ENCODE data around the gene HBB. TPM values are rescaled to one million over a fixed set of nuclear protein-coding genes. Genes with fewer than 3 reads are reported as not detected.
A peak's percentile ranks its signal among the peaks of the same experiment; 100 is the strongest.

HBB gene
- polyA plus RNA-seq, 1 experiment, result not detected

DNA sequence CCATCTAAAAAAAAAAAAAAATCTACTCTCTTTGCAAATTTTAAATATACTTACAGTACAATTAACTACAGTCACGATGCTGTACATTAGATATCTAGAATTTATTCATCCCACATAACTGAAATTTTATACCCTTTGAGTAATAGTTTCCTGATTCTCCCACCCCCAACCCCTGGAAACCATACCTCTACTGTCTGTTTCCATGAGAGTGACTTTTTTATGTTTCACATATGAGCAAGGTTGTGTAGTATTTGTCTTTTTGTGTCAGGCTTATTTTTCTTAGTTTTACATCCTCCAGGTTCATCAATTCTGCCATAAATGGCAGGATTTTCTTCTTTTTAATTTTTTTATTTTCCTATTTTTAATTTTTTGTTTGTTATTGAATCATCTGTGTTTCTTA is 3.2 kb downstream of the HBB start:
- DNase-seq (ENCODE audit: low read depth), result no peak
- H3K27me3 ChIP-seq (ENCODE audit: control insufficient read depth, insufficient read depth, low read length), result no peaks in the 10 kb centered on the region
- no peak overlapping the region for H3K4me3 ChIP-seq (ENCODE audit: low read depth, low read length)
- ChIA-PET CTCF (no interaction called here), POLR2A (no interaction called here)
- TF ChIP-seq, protein P1, sequence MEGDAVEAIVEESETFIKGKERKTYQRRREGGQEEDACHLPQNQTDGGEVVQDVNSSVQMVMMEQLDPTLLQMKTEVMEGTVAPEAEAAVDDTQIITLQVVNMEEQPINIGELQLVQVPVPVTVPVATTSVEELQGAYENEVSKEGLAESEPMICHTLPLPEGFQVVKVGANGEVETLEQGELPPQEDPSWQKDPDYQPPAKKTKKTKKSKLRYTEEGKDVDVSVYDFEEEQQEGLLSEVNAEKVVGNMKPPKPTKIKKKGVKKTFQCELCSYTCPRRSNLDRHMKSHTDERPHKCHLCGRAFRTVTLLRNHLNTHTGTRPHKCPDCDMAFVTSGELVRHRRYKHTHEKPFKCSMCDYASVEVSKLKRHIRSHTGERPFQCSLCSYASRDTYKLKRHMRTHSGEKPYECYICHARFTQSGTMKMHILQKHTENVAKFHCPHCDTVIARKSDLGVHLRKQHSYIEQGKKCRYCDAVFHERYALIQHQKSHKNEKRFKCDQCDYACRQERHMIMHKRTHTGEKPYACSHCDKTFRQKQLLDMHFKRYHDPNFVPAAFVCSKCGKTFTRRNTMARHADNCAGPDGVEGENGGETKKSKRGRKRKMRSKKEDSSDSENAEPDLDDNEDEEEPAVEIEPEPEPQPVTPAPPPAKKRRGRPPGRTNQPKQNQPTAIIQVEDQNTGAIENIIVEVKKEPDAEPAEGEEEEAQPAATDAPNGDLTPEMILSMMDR (IDR thresholded peaks at IDR 0.05; ENCODE audit: insufficient read depth, low read depth, low read length), result no peak
- H3K36me3 ChIP-seq (ENCODE audit: control insufficient read depth, insufficient read depth, low read length), result no peaks in the 10 kb centered on the region

DNA sequence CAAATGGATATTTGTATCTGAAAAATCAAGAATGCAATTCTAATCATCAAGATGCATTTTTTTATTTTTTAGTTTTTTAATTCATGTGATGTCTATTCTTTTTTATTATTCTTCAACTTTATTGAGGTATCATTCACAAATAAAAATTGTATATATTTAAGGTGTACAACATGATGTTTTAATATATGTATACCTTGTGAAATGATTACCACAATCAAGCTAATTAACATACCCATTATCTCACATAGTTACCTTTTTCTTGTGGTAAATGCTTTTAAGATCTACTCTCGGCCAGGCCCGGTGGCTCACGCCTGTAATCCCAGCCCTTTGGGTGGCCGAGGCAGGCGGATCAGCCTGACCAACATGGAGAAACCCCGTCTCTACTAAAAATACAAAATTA is 3.7 kb downstream of the HBB start:
- no peak for DNase-seq (ENCODE audit: low read depth)
- Histone ChIP-seq H3K4me3 (ENCODE audit: low read depth, low read length) (no peak overlapping the region), H3K36me3 (ENCODE audit: control insufficient read depth, insufficient read depth, low read length) (no peaks in the 10 kb centered on the region), H3K27me3 (ENCODE audit: control insufficient read depth, insufficient read depth, low read length) (no peaks in the 10 kb centered on the region)
- ChIA-PET CTCF (no interaction called here), POLR2A (no interaction called here)
- TF ChIP-seq, protein P1 (IDR thresholded peaks at IDR 0.05; ENCODE audit: insufficient read depth, low read depth, low read length), result no peak

DNA sequence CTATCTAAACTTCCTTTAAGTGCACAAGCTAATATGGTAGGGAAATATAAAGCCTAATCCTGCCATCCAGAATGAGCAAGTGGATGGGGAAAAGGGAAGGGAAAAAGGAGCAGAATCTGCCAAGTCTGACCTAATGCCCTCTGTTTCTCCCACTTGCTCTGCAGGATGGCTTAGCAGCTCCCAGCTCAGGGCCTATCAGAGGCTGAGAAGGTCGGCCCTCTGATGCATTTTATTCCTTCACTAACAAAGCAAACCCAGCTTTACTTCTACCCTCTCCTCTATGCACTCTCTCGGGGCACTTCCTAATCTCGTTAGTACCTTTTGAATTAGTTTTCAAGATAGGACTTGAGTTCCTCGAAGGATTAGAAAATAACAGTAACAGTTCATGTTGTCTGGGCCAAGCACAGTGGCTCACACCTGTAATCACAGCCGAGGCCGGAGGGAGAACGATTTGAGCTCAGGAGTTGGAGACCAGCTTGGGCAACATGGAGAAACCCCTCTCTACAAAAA is 16.4 kb downstream of the HBB start:
- H3K27me3 ChIP-seq (ENCODE audit: control insufficient read depth, insufficient read depth, low read length), result no peaks in the 10 kb centered on the region
- H3K4me3 ChIP-seq (ENCODE audit: low read depth, low read length), result no peak overlapping the region
- no peak for DNase-seq (ENCODE audit: low read depth)
- POLR2A ChIA-PET, result no interaction called here
- no peaks in the 10 kb centered on the region for H3K36me3 ChIP-seq (ENCODE audit: control insufficient read depth, insufficient read depth, low read length)
- TF ChIP-seq, protein P1 (IDR thresholded peaks at IDR 0.05; ENCODE audit: insufficient read depth, low read depth, low read length), result no peak
- CTCF ChIA-PET, result interaction anchor here (0.6 to 2.1 kb wide), 2 partner anchors 18 to 160 kb away, joined by 3 to 7 read pairs; no protein-coding TSS in a partner anchor

DNA sequence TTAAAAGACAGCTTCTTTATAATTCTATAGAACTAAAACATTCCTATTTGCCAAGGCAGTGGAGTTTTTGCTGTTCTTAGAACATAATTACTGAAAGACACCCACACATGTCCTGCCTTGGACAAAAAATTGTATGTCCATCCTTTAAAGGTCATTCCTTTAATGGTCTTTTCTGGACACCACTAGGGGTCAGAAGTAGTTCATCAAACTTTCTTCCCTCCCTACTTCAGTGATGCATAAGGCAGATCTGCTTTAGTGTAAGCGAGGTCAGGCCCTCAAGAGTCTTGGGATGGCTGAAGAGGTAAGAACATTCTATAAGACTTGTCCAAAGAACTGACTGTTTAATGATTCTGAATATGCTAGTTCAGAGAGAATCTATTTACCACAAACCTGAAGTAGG is 22.1 kb downstream of the HBB start:
- TF ChIP-seq, protein P1 (IDR thresholded peaks at IDR 0.05; ENCODE audit: insufficient read depth, low read depth, low read length), result peak; percentile 63
- ChIA-PET CTCF (interaction anchor here (0.6 to 4.5 kb wide), 8 partner anchors 10 to 186 kb away, joined by 3 to 22 read pairs (median 4); no protein-coding TSS in a partner anchor), POLR2A (no interaction called here)
- DNase-seq (ENCODE audit: low read depth), result peak; percentile 21
- Histone ChIP-seq H3K4me3 (ENCODE audit: low read depth, low read length) (no peak overlapping the region), H3K36me3 (ENCODE audit: control insufficient read depth, insufficient read depth, low read length) (no peaks in the 10 kb centered on the region), H3K27me3 (ENCODE audit: control insufficient read depth, insufficient read depth, low read length) (no peaks in the 10 kb centered on the region)

DNA sequence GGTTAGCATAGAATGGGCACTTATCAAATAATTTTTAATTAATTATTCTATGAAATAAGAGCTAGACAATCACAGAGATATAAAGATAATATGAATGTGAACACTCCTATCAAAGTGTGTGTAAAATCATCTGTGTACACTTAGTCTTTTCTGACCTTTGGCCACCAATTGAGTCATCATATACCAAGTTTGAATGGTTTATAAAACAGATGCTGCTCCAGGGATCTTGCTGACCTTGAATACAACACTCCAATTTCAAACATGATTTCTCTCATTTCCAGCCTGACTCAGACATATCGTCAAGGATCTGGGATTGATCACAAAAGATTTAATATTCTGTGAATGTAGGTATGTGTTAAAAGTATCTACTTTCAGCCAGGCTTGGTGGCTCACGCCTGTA is 23.5 kb downstream of the HBB start:
- TF ChIP-seq, protein P1 (IDR thresholded peaks at IDR 0.05; ENCODE audit: insufficient read depth, low read depth, low read length), result no peak
- H3K4me3 ChIP-seq (ENCODE audit: low read depth, low read length), result no peak overlapping the region
- H3K27me3 ChIP-seq (ENCODE audit: control insufficient read depth, insufficient read depth, low read length), result no peaks in the 10 kb centered on the region
- no peak for DNase-seq (ENCODE audit: low read depth)
- CTCF ChIA-PET, result interaction anchor here (0.6 to 4.5 kb wide), 9 partner anchors 10 to 188 kb away, joined by 3 to 22 read pairs (median 6); no protein-coding TSS in a partner anchor
- POLR2A ChIA-PET, result no interaction called here
- no peaks in the 10 kb centered on the region for H3K36me3 ChIP-seq (ENCODE audit: control insufficient read depth, insufficient read depth, low read length)

Measured in BJ (cell line).